Stimulated activated CD4-positive, alpha-beta T cell treated with anti-CD3 and anti-CD28 coated beads, TNF-alpha, amount 100 ng/mL, for 4 hours (primary cell): Measurements from ENCODE around the gene SNAPC4.
"Not testable (repeated sequence)": the region's sequence is repeated elsewhere in the genome, so short reads cannot be mapped to it uniquely, and the experiment has no call there.

Experiments used
- DNase-seq, 3 experiments: peaks; one replicate each; pipeline ENCODE4 v3.0.0-alpha.2; 2020; ENCODE audit warnings: low read depth in 3 of 3

SNAPC4 gene

DNA sequence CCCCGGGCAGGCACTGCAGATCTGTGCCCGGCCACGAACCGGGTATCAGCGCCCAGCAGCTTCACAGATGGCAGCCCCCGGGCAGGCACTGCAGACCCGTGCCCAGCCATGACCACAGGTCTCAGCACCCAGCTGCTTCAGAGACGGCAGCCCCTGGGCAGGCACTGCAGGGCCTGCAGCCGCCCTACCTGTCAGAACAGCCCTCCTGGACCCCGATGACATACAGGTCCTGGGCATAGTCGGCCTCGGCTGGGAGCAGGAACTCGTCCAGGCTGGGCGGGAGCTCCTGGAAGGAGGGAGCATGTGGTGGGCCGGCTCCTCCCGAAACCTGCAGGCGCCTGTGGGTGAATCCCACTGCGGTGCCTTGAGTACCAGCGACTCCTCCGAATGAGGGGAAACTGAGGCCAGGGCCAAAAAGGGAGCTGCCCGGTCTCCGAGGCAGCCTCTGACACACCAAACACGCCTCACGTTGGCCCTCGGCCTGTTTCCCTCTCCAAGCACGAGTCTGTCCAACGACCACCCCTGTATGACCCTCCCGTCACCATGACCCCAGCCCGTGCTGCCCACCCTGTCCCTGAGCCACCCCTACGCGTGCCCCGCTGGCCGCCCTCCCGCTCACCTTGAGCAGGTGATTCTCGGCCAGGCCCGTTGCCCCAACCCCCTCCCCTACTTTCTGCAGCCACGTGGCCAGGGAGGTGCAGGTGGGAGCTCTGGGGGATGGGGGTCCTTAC, 34.0 kb upstream of the SNAPC4 start:
- DNase-seq: no peak

DNA sequence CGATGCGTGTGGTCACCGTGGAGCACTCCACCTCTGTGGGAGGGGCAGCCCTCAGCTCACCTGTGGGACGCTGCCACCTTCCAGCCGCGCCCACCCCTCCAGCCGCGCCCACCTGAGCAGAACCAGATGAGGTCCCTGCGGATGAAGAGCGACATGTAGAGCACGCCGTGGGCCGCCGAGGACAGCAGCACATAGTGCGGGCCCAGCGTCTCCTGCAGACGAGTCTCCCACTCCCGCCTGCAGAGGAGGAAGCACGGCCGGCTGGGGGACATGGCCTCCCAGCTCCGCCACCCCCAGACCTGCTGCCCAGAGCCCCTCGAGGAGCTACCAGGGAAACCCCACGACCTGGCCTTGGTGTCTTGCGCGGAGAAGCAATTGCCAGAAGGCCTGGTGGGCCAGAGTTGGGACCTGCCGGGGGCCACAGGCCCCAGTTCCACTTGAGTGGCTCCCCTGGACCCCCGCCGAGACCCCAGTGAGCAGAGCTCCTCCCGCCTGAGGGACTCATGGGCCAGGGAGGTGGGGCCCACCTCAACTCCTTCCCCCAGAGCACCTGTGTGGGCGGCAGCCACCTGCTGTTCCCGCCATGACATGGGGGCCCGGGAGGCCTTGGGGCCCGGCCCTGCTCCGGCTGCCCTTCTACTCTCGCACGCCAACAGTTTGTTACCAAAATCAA, 33.2 kb upstream of the SNAPC4 start:
- DNase-seq: no peak

DNA sequence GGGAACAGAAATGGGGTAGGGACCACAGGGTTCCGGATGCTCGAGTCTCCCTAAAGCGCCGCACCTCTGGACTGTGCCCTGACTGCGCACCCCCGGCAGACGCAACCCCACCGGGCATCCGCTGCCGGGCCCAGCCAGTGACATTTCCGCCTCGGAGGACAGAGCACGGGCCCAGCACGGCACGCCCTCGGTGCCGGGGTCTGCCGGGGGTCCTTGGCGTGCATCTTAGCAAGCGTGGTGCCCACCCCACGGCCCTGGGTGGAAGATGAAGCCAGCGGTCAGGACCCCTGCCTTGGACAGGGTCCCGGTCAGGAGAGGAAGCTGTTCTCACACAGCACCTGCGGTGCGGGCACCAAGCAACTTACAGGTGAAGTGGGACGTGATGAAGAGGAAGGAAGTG, 32.6 kb upstream of the SNAPC4 start:
- no peak for DNase-seq

DNA sequence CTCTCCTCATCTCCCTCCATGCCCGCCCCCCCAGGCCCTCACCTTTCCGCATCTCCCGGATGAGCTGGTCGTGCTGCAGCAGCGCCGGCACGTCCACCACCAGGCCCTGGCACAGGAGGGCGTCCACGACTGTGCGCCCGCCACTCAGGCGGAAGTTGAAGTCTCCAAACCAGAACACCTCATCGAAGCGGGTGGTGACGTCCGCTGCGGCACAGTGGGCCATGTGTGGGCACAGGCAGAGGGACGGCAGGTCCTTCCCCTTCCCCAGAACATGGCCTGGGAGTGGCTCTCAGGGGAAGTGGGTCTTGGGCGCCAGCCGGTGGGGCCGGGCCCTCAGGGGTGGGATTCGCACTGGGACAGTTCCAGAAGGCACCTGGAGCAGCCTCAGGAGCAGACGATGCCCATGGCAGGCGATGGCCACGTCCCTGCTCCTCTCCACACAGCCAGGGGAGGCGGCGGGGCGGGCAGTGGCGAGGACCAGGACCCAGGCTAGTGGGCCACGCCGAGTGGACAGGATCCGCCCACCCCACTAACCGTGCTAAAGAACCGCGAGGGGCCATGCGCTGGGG, 31.9 kb upstream of the SNAPC4 start:
- no peak for DNase-seq

DNA sequence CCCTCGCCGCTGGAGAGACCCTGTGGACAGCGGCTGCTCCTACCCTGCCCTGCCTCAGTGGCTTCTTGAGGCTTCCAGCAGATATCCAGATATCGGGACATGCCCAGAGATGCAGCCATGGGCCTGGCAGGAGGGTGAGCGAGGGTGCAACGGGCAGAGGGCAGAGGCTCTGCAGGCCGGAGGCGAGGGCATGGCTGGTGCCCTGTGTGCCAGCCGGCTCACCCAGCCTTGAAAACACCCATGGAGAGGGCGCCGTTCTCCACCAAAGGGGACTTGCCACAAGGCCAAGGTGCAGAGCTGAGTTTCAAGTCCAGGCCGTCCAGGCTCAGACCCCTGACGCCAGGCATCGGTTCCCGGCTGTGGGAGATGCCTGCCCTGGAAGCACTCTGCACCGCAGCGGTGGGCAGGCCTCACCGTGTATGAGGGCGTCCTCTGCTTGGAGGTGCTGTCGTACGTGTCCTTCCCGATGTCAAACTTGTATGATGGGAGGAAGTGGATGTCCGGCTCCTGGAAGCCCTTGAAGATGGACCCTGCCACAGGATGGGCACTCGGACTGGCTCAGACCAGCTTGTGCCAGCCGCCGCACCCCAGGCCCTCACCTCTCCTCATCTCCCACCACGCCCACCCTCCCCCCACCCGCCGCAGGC, 30.7 kb upstream of the SNAPC4 start:
- no peak for DNase-seq

DNA sequence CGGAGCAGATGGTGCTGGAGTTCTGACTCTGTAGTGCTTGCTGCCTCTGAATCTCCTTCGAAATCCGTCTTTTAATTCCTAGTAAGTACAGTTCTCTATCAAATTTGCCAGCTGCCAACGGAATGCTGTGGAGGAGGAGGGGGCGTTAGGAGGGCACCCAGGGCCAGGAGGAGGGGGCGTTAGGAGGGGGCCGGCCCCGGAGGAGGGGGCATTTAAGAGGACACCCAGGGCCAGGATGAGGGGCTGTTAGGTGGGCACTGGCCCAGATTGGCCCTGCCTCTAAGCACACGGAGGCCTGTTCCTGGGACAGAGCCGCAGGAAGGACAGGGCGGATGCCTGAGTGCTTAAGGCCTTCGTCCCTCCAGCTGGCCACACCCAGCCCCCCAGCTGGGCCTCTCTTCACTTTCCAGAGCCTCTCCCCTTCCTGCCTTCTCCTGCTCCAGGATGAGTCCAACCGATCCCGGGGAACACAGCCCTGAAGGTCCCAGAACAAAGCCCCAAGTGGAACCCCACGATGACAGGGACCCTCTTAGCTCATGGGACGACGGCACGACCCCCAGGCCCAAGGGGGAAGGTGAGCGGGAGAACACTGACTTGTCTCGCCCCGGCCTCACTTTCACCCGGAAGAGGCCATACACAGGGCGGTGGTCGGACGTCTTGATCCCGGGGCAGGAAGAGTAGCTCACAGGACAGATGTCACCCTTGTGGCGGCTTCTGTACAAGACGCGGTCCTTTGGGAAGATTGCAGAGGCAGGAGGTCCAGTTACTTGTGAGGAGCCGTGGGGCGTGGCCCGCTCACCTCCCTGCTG, 29.9 kb upstream of the SNAPC4 start:
- no peak for DNase-seq

DNA sequence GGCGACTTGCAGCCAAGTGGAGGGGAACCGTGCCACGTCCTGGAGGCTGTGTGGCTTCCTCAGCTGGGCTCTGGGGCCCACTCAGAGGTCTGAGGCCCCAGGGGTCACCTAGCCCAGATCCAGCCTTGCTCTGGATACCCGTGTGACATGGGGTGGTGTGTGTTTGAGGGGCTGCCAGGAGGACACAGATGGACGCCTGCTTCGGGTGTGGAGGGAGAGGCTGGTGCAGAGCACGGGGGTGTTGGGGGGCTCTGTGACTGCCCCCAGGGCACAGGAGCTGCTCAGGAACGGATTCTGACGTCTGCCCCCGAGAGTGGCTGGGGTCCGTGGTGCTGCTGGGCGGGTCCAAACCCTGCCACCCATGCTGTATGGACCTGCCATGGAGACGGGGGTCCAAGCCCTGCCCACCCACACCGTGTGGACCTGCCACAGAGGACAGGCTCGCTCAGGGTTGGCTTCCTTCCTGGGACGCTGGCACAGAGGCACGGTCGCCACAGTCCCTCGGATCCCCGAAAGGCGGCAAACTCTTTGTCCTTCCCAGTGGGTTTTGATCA, 29.2 kb upstream of the SNAPC4 start:
- no peak for DNase-seq

DNA sequence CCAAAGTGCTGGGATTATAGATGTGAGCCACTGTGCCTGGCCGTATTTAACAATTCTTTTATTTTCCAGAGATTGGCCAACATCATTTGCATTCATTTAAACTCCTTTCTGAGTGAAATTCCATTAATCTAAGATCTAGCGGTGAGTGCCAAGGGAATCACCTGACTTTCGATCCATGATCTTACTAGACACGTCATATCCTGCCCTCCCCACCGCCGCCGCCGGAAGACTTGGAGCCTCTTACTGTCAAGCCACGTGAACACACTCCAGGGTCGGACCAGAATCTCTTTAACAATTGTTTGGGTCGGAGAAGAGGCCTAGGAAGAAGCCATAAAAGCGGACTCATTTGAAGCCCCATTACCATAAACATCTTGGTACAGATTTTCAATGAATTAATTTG, 26.8 kb upstream of the SNAPC4 start:
- no peak for DNase-seq

DNA sequence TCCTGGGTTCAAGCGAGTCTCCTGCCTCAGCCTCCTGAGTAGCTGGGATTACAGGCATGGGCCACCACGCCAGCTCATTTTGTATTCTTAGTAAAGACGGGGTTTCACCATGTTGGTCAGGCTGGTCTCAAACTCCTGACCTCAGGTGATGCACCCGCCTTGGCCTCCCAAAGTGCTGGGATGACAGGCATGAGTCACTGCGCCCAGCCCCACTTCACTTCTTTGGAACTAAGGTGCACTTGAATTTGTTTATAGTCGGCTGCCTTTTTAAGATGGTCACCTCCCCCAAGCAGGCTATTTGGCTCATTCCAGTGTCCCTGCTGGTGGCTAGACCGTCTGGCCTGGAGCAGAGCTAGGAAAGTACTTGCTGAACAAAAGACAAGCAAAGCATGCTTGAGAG, 25.4 kb upstream of the SNAPC4 start:
- DNase-seq: not testable (repeated sequence)

DNA sequence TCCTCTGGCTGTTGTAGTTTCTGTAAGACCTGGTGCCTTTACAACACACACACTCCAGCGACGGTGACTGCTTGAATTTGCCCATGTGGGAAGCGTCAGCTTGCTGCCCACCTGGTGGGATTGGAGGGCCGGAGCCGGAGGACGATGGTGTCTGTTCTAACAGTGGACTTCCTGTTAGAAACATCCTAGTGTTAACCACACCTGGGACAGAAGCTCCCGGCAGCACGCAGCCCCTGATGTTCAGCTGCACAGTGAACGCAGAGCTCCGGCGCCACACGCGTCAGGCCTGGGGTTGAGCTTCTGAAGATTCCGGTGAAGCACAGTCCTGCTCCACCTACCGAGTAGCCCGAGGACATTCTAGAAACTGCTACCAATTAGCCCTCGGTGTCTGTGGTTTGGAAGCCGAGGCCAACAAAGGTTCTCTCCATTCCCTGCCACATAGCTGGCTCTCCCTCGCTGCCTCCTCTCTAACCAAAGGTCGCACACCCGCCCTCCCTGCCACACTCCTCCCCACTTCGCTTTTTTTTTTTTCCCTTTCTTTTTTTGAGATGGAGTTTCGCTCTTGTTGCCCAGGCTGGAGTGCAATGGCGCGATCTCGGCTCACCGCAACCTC, 24.9 kb upstream of the SNAPC4 start:
- DNase-seq: no peak

DNA sequence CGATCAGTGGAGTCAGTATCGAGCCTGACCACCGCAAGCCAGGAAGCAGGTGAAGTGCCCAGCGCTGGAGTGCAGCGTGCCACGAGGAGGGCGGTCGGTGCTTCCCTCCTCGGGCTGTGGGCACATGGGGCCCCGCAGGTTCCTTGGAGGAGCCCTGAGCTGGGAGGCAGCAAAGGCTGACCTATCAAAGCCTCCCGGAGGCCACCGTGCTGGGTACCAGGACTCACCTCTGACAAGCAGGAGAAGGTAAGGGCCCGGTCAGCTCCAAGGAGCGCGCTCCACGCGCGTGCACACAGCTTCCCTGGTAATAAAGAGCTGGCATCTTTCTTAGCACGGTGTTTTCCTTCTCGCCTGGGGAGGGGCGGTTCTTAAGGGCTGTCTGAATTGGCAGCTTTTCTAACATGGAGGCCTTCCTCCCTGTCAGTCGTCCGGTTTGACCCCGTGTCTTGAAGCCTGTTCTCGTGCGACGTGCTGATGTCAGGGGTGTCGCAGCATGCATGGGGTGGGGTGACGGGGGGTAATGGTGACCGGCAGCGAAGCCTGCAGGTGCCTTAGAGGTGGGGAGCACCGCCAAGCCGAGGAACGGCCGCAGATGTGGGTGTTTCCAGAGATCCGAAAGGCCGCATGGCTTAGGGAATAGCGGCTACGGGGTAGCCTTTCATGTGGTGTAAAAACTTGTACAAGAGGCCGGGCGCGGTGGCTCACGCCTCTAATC, 23.6 kb upstream of the SNAPC4 start:
- no peak for DNase-seq

DNA sequence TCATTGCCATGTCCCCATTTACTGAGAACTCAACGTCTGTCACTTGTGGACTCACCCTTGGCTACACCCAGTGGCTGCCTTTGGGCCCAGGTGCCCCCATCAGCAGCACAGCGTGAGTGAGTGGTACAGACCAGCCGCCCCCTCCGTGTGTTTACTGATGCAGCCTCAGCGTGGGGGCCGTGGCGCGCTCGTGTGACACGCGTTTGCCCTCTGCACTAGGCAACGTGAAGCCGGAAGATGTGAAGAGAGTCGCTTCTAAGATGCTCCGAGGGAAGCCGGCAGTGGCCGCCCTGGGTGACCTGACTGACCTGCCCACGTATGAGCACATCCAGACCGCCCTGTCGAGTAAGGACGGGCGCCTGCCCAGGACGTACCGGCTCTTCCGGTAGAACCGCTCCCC, 22.9 kb upstream of the SNAPC4 start:
- no peak for DNase-seq

DNA sequence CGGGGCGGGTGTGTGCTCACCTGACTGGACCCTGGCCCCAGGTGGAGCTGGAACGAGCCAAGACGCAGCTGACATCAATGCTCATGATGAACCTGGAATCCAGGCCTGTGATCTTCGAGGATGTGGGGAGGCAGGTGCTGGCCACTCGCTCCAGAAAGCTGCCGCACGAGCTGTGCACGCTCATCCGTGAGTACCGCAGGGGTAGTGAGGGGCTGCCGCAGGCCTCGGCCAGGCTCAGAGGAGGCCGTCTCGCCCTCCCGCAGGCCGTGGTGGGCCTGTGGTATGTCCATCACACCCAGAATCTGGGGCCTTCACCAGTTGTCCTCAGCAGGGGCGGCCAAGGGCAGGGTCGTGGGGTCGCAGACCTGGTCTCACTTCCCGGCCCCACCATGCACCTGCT, 21.8 kb upstream of the SNAPC4 start:
- no peak for DNase-seq

DNA sequence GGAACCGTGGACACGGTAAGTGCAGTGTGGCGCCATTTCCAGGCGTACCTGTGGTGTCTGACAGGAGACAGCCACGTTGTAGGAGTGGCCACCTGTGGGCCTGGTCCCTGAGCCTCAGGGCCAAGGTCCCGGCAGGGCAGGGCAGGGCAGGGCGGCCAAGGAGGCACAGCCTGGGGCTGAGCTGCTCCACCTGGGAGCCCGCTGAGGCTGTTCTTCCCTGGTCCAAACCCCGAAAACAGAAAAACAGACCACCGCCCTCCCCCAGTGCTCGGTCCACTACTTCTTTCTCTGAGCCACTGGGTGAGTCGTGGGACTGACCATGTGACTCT, 19.1 kb upstream of the SNAPC4 start:
- DNase-seq: no peak

DNA sequence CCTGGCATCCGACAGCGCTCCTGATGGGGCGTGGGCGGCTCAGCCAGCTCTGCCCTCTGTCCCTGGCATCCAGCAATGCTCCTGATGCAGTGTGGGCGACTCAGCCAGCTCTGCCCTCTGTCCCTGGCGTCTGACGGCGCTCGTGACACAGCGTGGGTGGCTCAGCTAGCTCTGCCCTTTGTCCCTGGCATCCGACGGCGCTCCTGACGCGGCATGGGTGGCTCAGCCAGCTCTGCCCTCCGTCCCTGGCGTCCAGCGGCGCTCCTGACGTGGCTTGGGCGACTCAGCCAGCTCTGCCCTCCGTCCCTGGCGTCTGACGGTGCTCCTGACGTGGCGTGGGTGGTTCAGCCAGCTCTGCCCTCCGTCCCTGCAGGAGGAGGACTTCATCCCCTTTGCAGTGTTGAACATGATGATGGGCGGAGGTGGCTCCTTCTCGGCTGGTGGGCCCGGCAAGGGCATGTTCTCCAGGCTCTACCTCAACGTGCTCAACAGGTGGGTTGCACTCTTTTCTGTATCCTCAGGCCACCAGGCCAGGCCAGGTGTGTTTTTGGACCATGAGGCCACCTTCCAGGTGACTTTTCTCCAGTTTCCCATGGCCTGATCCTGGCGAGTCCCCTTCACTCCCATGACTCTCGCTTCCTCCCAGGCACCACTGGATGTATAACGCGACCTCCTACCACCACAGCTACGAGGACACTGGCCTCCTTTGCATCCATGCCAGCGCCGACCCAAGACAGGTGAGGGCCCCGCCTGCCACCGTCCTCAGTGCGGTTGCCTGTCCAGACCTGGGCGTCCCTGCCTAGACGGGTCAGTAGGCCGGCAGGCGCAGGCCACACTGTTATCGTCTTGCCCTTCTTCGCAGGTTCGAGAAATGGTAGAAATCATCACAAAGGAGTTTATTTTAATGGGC, 18.5 kb upstream of the SNAPC4 start:
- no peak for DNase-seq

DNA sequence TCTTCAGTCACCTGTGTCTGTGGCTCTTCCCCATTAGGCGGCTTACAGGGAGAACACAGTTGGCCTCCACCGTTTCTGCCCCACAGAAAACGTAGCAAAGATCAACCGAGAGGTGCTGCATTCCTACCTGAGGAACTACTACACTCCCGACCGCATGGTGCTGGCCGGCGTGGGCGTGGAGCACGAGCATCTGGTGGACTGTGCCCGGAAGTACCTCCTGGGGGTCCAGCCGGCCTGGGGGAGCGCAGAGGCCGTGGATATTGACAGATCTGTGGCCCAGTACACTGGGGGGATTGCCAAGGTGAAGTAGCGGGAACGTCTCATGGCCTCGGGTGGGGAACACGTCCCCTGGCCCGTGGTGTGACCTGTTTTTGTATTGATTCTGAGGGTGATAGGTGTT, 16.9 kb upstream of the SNAPC4 start:
- no peak for DNase-seq

DNA sequence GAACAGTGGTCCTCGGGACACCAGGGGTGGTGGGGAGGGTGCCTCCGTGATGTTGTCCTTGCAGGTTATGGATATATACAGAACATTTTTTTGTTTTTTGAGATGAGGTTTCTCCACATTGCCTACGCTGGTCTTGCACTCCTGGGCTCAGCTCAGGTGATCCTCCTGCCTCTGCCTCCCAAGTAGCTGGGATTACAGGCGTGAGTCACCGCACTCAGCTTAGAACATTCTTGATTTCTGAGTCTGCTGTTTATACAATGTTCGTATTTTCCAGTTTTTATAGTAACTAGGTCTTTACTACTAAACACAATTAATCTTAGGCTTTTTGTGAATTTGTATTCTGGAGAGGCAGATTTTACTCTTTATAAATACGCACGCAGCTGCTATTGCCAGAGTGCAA, 16.5 kb upstream of the SNAPC4 start:
- no peak for DNase-seq

DNA sequence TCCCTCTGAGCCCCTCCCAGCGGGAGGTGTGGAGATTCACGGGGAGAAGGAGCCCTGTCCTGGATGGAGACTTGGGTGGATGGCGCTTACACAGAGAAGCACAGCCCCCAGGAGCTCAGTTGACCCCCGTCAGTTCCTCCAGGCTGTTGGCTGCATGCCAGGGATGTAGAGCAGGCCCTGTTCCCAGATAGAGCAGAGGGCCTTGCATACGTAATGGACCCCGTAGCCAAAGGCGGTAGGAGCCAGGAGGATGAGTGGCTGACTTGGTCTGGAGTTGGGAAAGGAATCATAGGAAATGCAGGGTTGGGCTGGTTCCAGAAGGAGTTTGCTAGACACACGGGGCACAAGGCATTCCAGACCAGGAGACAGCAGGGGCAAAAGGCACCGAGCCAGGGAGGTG, 13.0 kb upstream of the SNAPC4 start:
- DNase-seq: no peak

DNA sequence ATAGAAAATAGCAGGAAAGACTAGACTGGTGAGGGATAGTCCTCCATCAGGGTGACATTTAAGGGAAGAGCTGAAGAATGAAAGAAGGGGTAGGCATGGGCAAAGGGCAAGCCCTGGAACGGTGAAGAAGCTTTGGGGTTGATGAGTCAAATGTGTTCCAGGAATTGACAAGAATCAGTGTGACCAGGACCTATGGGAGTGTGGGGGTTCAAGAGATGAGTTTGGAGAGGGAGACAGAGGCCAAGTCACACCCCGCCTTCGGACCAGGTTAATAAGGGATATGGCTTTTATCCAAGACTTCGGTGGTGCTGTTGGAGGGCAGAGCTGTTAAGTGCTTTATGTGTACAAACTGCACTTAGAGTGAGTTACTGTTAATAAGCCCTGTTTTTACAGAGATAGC, 11.4 kb upstream of the SNAPC4 start:
- DNase-seq: no peak
